Measurements from ENCODE around the gene RPL32. TPM values are rescaled to one million over a fixed set of nuclear protein-coding genes. Genes with fewer than 3 reads are reported as not detected.
A peak's percentile ranks its signal among the peaks of the same experiment; 100 is the strongest.

The RPL32 gene
- total RNA-seq, 3 donors from 2014 or later (not counting 1 experiment from before 2014, with no cell fraction given), result 1,034 to 1,328 (median 1,277) TPM

DNA sequence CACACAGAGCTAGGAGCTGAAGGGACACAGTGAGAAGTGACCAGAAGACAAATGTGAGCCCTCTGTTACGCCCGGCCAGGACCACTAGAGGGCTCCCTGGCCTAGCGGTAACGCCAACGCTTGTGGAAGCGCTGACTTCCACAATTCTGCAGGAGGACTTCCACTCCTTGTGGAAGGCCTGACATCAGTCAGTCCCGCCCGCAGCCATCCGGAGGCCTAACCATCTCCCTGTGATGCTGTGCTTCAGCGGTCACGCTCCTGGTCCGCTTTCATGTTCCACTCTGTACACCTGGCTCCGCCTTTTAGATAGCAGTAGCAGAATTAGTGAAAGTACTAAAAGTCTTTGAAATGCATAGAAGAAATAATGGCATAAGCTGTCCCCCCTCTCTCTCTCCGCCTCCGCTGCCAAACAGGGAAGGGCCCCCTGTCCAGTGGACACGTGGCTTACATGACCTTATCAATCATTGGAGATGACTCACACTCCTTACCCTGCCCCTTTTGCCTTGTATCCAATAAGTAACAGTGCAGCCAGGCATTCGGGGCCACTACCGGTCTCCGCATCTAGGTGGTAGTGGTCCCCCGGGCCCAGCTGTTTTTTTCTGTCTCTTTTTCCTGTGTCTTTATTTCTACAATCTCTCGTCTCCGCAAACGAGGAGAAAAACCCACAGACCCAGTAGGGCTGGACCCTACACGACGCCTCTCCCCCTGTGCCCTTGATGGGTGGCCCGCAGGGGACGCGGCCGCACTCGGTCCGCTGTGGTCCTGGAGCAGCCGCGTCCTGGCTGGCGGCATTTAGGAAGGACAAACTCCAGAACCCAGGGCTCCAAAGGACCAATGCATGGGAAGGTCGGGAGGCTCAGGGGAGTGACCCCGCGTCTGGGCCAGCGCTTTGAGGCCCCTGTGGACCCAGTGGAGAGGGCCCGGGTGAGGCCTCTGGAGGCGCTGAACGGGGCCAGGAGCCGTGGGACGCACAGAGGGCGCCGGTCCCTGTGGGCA lies 27.0 kb upstream of the RPL32 start:
- 4% methylated on average over 44 of the region's 45 CpGs for WGBS (ENCODE audit: insufficient coverage)
- TF ChIP-seq, protein P1, sequence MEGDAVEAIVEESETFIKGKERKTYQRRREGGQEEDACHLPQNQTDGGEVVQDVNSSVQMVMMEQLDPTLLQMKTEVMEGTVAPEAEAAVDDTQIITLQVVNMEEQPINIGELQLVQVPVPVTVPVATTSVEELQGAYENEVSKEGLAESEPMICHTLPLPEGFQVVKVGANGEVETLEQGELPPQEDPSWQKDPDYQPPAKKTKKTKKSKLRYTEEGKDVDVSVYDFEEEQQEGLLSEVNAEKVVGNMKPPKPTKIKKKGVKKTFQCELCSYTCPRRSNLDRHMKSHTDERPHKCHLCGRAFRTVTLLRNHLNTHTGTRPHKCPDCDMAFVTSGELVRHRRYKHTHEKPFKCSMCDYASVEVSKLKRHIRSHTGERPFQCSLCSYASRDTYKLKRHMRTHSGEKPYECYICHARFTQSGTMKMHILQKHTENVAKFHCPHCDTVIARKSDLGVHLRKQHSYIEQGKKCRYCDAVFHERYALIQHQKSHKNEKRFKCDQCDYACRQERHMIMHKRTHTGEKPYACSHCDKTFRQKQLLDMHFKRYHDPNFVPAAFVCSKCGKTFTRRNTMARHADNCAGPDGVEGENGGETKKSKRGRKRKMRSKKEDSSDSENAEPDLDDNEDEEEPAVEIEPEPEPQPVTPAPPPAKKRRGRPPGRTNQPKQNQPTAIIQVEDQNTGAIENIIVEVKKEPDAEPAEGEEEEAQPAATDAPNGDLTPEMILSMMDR (IDR thresholded peaks at IDR 0.05), result peak; percentile 81
- intact Hi-C loops (cut with micrococcal nuclease), result loop anchor here (1.0 kb wide), 2 partner anchors 24 to 116 kb away; no protein-coding TSS in a partner anchor
- no peak overlapping the region for H3K27ac ChIP-seq (ENCODE audit: low read length)
- peaks cover 18 to 29% of the 10 kb centered on the region in 2 donors for H3K4me1 Mint-ChIP-seq
- H3K27me3 ChIP-seq (ENCODE audit: control insufficient read depth, insufficient read depth, low read length), result peaks cover 4% of the 10 kb centered on the region
- ATAC-seq (peak; percentile 76 to 84 (median 79)), DNase-seq (peak; percentile 57 to 76)
- no peaks in the 10 kb centered on the region for H3K36me3 ChIP-seq (ENCODE audit: control insufficient read depth, insufficient read depth, low read length)
- peak overlapping the region; percentile 38 for H3K4me3 ChIP-seq (ENCODE audit: low read length)
- peaks cover 9 to 14% of the 10 kb centered on the region in 2 donors for H3K27me3 Mint-ChIP-seq (ENCODE audit: low read depth in 2 of 2)
- H3K36me3 Mint-ChIP-seq, result no peaks in the 10 kb centered on the region
- H3K4me3 Mint-ChIP-seq, result peak overlapping the region; percentile 90
- no peaks in the 10 kb centered on the region for H3K9me3 Mint-ChIP-seq
- H3K4me1 ChIP-seq (ENCODE audit: control insufficient read depth, insufficient read depth, low read length), result peaks cover 32% of the 10 kb centered on the region
- peak overlapping the region; percentile 6 to 51 for H3K27ac Mint-ChIP-seq
- peaks cover 9% of the 10 kb centered on the region for H3K9me3 ChIP-seq (ENCODE audit: control insufficient read depth, insufficient read depth, low read length)

DNA sequence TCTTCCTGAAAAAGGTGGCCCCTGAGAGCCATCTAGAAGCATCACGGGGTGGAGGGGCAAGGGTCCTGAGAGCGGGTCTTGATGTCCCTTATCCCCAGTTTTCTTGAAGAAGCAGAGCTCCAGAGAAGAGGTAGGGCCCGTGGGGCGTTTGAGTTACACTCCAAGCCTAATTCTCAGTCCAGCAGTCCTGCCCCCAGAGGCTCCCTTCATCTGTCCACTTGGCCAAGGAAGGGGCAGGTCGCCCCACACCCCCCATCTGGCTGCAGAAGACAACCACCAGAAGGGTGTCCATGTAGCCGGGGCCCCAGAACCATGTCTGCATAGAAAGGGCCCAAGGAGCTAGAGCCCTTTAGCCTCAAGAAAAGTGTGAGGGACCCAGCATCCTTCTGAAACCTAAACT lies 25.5 kb upstream of the RPL32 start:
- Mint-ChIP-seq H3K9me3 (no peaks in the 10 kb centered on the region), H3K27ac (no peak overlapping the region), H3K4me3 (no peak overlapping the region), H3K27me3 (ENCODE audit: low read depth in 2 of 2) (peaks cover 9 to 14% of the 10 kb centered on the region in 2 donors), H3K36me3 (no peaks in the 10 kb centered on the region), H3K4me1 (peaks cover 18 to 29% of the 10 kb centered on the region in 2 donors)
- DNase-seq, result no peak
- intact Hi-C loops (cut with micrococcal nuclease), result no loop called here
- Histone ChIP-seq H3K9me3 (ENCODE audit: control insufficient read depth, insufficient read depth, low read length) (peaks cover 9% of the 10 kb centered on the region), H3K27me3 (ENCODE audit: control insufficient read depth, insufficient read depth, low read length) (peaks cover 4% of the 10 kb centered on the region), H3K36me3 (ENCODE audit: control insufficient read depth, insufficient read depth, low read length) (no peaks in the 10 kb centered on the region), H3K4me3 (ENCODE audit: low read length) (no peak overlapping the region), H3K4me1 (ENCODE audit: control insufficient read depth, insufficient read depth, low read length) (peaks cover 32% of the 10 kb centered on the region), H3K27ac (ENCODE audit: low read length) (no peak overlapping the region)
- TF ChIP-seq, protein P1 (IDR thresholded peaks at IDR 0.05), result no peak
- 86% methylated on average over 6 of the region's 6 CpGs for WGBS (ENCODE audit: insufficient coverage)
- no peak for ATAC-seq

DNA sequence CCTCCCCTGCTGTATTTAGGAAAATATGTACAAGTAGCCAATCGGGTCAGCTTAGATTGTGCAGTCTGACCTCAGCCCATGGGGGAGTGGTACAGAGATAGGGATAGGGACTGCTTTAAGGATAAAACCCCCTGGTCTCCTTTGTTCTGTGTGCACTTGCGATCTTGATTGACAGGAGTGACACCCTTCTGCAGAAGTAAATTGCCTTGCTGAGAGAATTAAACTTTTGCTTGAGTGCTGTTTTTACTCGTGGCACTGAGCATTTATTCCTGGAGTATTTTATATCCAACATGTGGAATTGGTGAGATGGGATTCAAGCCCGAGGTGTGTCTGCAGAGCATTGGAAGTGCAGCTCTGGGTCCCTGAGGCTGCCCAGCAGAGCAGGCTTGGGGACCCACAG lies 23.9 kb upstream of the RPL32 start:
- Histone ChIP-seq H3K27me3 (ENCODE audit: control insufficient read depth, insufficient read depth, low read length) (peaks cover 4% of the 10 kb centered on the region), H3K4me1 (ENCODE audit: control insufficient read depth, insufficient read depth, low read length) (peaks cover 25% of the 10 kb centered on the region), H3K27ac (ENCODE audit: low read length) (no peak overlapping the region), H3K9me3 (ENCODE audit: control insufficient read depth, insufficient read depth, low read length) (peaks cover 9% of the 10 kb centered on the region), H3K36me3 (ENCODE audit: control insufficient read depth, insufficient read depth, low read length) (no peaks in the 10 kb centered on the region), H3K4me3 (ENCODE audit: low read length) (no peak overlapping the region)
- 97% methylated on average over 4 of the region's 4 CpGs for WGBS (ENCODE audit: insufficient coverage)
- H3K9me3 Mint-ChIP-seq, result no peaks in the 10 kb centered on the region
- H3K36me3 Mint-ChIP-seq, result no peaks in the 10 kb centered on the region
- TF ChIP-seq, protein P1 (IDR thresholded peaks at IDR 0.05), result no peak
- H3K27ac Mint-ChIP-seq, result no peak overlapping the region
- intact Hi-C loops (cut with micrococcal nuclease), result no loop called here
- no peak overlapping the region for H3K4me3 Mint-ChIP-seq
- DNase-seq (no peak), ATAC-seq (no peak)
- peaks cover 9 to 14% of the 10 kb centered on the region in 2 donors for H3K27me3 Mint-ChIP-seq (ENCODE audit: low read depth in 2 of 2)
- peaks cover 10 to 18% of the 10 kb centered on the region in 2 donors for H3K4me1 Mint-ChIP-seq
